ENCODE data around the gene BNC2.

GRCh38 chr9:16377311-16377710 lies 493.2 kb downstream of the BNC2 start:
- TF ChIP-seq CTCF (IDR thresholded peaks at IDR 0.05): no peak
- TF ChIP-seq EZH2 (IDR thresholded peaks at IDR 0.05): no peak
